Chondrocyte (in vitro differentiated cells): ENCODE data around the gene FAM32A. TPM values are rescaled to one million over a fixed set of nuclear protein-coding genes. Genes with fewer than 3 reads are reported as not detected.

Source experiments
- DNase-seq: peaks from one replicate; pipeline ENCODE4 v3.0.0; 2021; ENCODE audit warnings: mixed read lengths, low spot score
- H3K27ac Mint-ChIP-seq: one replicate; pipeline ENCODE4 v1.8.0; 2021; ENCODE audit warnings: mild to moderate bottlenecking, moderate library complexity, mixed read lengths; ENCODE audit not compliant: unreplicated experiment
- H3K27me3 Mint-ChIP-seq: 2 replicates; pipeline ENCODE4 v1.8.0; 2021; ENCODE audit warnings: low read depth, mixed read lengths
- H3K36me3 Mint-ChIP-seq: 2 replicates; pipeline ENCODE4 v1.8.0; 2021; ENCODE audit warnings: low read depth, mixed read lengths
- H3K4me1 Mint-ChIP-seq: 2 replicates; pipeline ENCODE4 v1.8.0; 2021; ENCODE audit warnings: low read depth, mild to moderate bottlenecking, mixed read lengths
- H3K4me3 Mint-ChIP-seq: one replicate; pipeline ENCODE4 v1.8.0; 2021; ENCODE audit warnings: mild to moderate bottlenecking, moderate library complexity, mixed read lengths; ENCODE audit not compliant: unreplicated experiment
- H3K9me3 Mint-ChIP-seq: 2 replicates; pipeline ENCODE4 v1.8.0; 2021; ENCODE audit warnings: low read depth, mixed read lengths
- total RNA-seq: library from RNA; stranded (reverse); gene quantifications from 3 replicates; pipeline ENCODE4 v1.2.1, GENCODE V29; 2021
- TF ChIP-seq, protein P1 (sequence below): fragments of 200-600 bp; sonication (generic); IDR thresholded peaks from 2 replicates; pipeline ENCODE4 v1.5.0; 2021; ENCODE audit warnings: antibody characterized with exemption, mild to moderate bottlenecking, moderate library complexity

The FAM32A gene
- total RNA-seq, 1 donor from 2014 or later: 64.9 TPM

GRCh38 chr19:16164222-16164890 lies 20.9 kb upstream of the FAM32A start:
- Mint-ChIP-seq H3K27me3 (no peaks in the 10 kb centered on the region), H3K27ac (no peak overlapping the region), H3K9me3 (no peaks in the 10 kb centered on the region), H3K4me3 (no peak overlapping the region), H3K36me3 (no peaks in the 10 kb centered on the region), H3K4me1 (peaks cover 13% of the 10 kb centered on the region)
- TF ChIP-seq, protein P1, sequence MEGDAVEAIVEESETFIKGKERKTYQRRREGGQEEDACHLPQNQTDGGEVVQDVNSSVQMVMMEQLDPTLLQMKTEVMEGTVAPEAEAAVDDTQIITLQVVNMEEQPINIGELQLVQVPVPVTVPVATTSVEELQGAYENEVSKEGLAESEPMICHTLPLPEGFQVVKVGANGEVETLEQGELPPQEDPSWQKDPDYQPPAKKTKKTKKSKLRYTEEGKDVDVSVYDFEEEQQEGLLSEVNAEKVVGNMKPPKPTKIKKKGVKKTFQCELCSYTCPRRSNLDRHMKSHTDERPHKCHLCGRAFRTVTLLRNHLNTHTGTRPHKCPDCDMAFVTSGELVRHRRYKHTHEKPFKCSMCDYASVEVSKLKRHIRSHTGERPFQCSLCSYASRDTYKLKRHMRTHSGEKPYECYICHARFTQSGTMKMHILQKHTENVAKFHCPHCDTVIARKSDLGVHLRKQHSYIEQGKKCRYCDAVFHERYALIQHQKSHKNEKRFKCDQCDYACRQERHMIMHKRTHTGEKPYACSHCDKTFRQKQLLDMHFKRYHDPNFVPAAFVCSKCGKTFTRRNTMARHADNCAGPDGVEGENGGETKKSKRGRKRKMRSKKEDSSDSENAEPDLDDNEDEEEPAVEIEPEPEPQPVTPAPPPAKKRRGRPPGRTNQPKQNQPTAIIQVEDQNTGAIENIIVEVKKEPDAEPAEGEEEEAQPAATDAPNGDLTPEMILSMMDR: no peak
- no peak for DNase-seq

DNA sequence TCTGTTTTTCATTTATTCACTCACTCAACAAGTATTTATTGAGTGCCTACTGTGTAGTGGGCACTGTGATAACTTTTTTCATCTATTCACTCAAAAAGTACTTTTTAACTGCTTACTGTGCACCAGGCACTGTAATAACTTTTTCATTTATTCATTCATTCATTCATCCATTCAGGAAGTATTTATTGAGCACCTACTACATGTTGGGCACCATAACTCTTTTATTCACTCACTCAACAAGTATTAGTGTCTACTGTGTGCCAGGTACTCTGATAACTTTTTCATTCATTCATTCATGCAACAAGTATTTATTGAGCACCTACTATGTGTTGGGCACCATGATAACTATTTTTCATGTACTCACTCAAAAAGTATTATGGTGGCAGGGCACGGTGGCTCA lies 18.8 kb upstream of the FAM32A start:
- Mint-ChIP-seq H3K36me3 (no peaks in the 10 kb centered on the region), H3K4me1 (peaks cover 6% of the 10 kb centered on the region), H3K4me3 (no peak overlapping the region), H3K9me3 (no peaks in the 10 kb centered on the region), H3K27ac (no peak overlapping the region), H3K27me3 (no peaks in the 10 kb centered on the region)
- TF ChIP-seq, protein P1: no peak
- DNase-seq: no peak

DNA sequence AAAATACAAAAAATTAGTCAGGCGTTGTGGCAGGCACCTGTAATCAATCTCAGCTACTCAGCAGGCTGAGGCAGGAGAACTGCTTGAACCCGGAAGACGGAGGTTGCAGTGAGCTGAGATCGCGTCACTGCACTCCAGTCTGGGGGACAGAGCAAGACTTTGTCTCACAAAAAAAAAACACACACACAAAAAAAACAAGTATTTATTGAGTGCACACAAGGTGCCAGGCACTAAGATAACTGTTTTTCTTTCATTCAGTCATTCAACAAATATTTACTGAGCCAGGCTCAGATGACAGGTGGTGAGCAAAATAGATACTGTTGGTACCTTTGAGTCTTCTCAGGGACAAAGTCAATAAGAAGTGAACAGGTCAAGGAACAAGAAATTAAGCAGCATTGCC lies 18.2 kb upstream of the FAM32A start:
- DNase-seq: no peak
- Mint-ChIP-seq H3K27ac (no peak overlapping the region), H3K36me3 (no peaks in the 10 kb centered on the region), H3K4me3 (no peak overlapping the region), H3K27me3 (no peaks in the 10 kb centered on the region), H3K9me3 (no peaks in the 10 kb centered on the region), H3K4me1 (no peaks in the 10 kb centered on the region)
- TF ChIP-seq, protein P1: no peak

GRCh38 chr19:16168465-16169081 lies 16.6 kb upstream of the FAM32A start:
- H3K9me3 Mint-ChIP-seq: no peaks in the 10 kb centered on the region
- DNase-seq: no peak
- H3K4me1 Mint-ChIP-seq: peaks cover 10% of the 10 kb centered on the region
- no peak overlapping the region for H3K4me3 Mint-ChIP-seq
- H3K27me3 Mint-ChIP-seq: no peaks in the 10 kb centered on the region
- H3K36me3 Mint-ChIP-seq: no peaks in the 10 kb centered on the region
- H3K27ac Mint-ChIP-seq: no peak overlapping the region
- TF ChIP-seq, protein P1: no peak

- TF ChIP-seq, protein P1: no peak
- no peak for DNase-seq
- peaks cover 2% of the 10 kb centered on the region for H3K9me3 Mint-ChIP-seq
- H3K27me3 Mint-ChIP-seq: no peaks in the 10 kb centered on the region
- H3K4me3 Mint-ChIP-seq: no peak overlapping the region
- H3K4me1 Mint-ChIP-seq: peaks cover 11% of the 10 kb centered on the region
- no peak overlapping the region for H3K27ac Mint-ChIP-seq
- H3K36me3 Mint-ChIP-seq: peaks cover 1% of the 10 kb centered on the region
These were observed 15.1 kb upstream of the FAM32A start for GRCh38 chr19:16170134-16170533.
